OCI-LY3 (cell line): Measurements from ENCODE around the gene ANGPTL7.

ENCODE experiments used
- EZH2phosphoT487 ChIP-seq: fragments of 200-600 bp; shearing (Covaris generic); IDR thresholded peaks from 2 replicates; pipeline ENCODE4 v1.6.1; 2018; ENCODE audit warnings: antibody characterized with exemption, mixed run types, low read depth
- TF ChIP-seq, protein P1 (sequence below): fragments of 200-600, 300-600 bp; sonication (generic); IDR thresholded peaks from 2 replicates; pipeline ENCODE4 v1.5.1; 2014; ENCODE audit warnings: antibody characterized with exemption, low read length, low read depth

DNA sequence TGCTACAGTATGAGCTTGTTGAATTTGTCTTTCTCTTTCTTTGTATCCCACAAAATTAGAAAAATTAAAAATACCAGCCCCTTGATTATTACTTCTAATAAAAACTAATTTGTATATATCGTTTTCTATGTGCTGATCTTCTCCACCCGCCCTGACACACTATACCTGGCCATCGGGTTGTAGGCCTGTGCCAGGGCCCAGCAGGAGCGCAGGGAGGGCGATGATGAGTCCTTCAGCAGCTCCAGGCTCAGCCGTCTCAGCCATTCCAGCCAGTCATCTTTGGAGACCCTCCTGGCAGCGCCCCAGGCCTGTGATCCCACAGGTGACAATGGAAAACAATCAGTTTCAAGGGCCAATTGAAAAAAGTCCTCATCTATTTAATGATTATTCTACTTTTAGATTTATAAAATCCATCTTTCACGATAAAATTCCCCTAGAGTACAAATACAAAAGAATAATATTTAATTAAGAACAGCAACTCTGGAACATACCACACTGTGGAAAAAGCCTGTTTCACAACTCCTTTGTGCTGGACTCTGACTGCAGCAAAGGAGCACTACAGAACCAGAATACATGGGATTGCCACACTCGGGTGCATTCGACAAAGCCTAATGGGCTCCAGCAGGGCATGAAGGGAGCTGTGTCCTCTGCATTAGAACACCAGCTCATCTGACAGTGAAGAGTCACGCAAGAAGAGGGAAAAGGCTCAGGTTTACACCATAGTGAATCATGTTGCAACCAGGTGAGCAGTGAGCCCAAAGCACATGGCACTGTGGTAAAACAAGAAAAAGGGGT is 15.4 kb downstream of the ANGPTL7 start:
- TF ChIP-seq, protein P1, sequence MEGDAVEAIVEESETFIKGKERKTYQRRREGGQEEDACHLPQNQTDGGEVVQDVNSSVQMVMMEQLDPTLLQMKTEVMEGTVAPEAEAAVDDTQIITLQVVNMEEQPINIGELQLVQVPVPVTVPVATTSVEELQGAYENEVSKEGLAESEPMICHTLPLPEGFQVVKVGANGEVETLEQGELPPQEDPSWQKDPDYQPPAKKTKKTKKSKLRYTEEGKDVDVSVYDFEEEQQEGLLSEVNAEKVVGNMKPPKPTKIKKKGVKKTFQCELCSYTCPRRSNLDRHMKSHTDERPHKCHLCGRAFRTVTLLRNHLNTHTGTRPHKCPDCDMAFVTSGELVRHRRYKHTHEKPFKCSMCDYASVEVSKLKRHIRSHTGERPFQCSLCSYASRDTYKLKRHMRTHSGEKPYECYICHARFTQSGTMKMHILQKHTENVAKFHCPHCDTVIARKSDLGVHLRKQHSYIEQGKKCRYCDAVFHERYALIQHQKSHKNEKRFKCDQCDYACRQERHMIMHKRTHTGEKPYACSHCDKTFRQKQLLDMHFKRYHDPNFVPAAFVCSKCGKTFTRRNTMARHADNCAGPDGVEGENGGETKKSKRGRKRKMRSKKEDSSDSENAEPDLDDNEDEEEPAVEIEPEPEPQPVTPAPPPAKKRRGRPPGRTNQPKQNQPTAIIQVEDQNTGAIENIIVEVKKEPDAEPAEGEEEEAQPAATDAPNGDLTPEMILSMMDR: no peak
- TF ChIP-seq EZH2phosphoT487: no peak
